GM10266 (cell line): ENCODE results near the gene SOX9.

ENCODE experiments used
- DNase-seq: peaks from one replicate; pipeline ENCODE4 v3.0.0; 2012; ENCODE audit errors: extremely low spot score
- TF ChIP-seq, protein P1 (sequence below): IDR thresholded peaks from 2 replicates; pipeline ENCODE4 v1.5.1; 2012; ENCODE audit warnings: mild to moderate bottlenecking, low read depth; ENCODE audit not compliant: control insufficient read depth, insufficient read depth; ENCODE audit errors: missing control alignments

The SOX9 gene

GRCh38 chr17:72151565-72152386 is 31.0 kb downstream of the SOX9 start:
- TF ChIP-seq, protein P1, sequence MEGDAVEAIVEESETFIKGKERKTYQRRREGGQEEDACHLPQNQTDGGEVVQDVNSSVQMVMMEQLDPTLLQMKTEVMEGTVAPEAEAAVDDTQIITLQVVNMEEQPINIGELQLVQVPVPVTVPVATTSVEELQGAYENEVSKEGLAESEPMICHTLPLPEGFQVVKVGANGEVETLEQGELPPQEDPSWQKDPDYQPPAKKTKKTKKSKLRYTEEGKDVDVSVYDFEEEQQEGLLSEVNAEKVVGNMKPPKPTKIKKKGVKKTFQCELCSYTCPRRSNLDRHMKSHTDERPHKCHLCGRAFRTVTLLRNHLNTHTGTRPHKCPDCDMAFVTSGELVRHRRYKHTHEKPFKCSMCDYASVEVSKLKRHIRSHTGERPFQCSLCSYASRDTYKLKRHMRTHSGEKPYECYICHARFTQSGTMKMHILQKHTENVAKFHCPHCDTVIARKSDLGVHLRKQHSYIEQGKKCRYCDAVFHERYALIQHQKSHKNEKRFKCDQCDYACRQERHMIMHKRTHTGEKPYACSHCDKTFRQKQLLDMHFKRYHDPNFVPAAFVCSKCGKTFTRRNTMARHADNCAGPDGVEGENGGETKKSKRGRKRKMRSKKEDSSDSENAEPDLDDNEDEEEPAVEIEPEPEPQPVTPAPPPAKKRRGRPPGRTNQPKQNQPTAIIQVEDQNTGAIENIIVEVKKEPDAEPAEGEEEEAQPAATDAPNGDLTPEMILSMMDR, result no peak
- DNase-seq, result no peak

DNA sequence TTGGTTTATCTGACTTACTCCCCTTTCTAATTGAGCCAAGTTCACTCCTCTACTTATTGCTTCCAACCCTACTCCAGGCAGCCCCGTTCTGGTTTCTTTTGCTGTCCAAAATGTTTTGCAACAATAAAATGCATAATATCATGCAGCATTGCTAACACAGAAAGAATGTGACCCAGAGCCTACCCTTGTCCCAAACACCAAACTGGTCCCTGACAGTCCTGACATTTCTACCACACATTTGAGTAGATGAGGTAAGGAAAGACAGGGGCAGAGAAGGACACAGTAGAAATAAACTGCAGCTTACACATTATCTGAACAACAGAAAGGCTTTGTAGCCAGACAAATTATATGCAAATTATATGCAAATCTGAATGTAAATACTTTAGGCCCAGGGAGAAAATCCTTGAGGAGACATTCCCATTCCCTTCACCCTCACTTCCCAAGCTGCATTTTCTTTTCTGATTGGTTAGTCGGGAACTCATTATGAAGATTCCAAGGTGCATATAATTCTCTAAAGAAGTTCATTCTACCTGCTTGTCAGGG is 31.6 kb downstream of the SOX9 start:
- no peak for DNase-seq
- TF ChIP-seq, protein P1, result no peak

- DNase-seq, result no peak
- TF ChIP-seq, protein P1, result no peak
These were observed 38.4 kb downstream of the SOX9 start for GRCh38 chr17:72158895-72159885.

- TF ChIP-seq, protein P1, result no peak
- DNase-seq, result no peak
These were observed 41.7 kb downstream of the SOX9 start for GRCh38 chr17:72162569-72162968.

GRCh38 chr17:72163474-72163873 is 42.7 kb downstream of the SOX9 start:
- no peak for DNase-seq
- TF ChIP-seq, protein P1, result no peak

DNA sequence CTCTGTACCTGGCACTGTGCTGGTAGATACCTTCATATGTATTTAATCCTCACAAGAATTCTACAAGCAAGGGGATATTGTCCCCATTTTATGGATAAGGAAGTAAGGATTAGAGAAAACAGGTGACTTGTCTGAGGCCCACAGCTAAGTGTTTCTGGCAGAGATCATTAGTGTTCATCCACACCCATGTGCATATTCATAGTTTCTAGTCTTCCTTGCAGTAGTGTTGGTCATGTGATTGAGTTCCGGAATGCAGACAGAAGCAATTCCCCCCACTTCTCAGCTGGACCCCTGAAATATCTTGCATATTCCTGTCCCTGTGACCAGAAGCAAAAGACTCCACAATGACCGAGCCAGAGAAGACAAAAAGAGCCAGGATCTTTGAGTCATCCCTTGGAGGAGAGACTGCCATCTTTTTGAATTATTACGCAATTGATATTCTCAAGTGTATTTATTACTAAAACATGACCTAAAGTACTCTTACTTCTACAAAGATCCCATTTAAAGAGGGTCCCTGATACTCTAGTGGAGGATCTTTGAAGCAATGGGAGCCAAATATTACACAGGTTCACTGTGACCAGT is 43.4 kb downstream of the SOX9 start:
- DNase-seq, result no peak
- TF ChIP-seq, protein P1, result no peak
